Fibroblast of skin of back (primary cell): ENCODE results near the gene JHY.

Experiments used
- DNase-seq: peaks from one replicate; pipeline ENCODE4 v3.0.0-alpha.2; 2013

JHY gene

DNA sequence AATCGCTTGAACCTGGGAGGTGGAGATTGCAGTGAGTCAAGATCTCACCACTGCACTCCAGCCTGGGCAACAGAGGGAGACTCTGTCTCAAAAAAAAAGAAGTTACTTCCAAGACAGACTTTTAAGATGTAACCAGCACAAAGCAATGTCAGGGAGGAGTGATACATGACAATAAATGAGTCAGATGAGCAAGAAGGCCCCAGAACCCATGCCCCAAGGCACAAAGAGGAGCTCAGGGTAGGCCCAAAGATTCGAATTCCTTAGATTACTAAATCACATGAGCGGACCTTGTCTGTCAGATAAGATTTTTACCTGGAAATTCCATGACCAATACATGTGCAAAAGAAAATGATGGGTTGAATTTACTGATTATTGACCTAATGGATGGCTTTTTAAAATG lies 10.5 kb upstream of the JHY start:
- DNase-seq: no peak

DNA sequence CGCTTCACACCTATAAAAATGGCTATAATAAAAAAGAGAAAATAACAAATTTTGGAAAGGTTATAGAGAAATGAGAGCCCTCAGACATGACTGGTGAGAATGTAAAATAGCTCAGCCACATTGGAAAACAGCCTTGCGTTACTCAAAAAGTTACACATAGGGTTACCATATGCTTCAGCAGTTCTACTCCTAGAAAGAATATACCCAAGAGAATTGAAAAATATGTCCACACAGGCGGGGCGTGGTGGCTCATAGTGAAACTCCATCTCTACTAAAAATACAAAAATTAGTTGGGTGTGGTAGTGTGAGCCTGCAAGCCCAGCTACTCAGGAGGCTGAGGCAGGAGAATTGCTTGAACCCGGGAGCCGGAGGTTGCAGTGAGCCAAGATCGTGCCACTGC lies 7.6 kb upstream of the JHY start:
- peak; percentile 17 for DNase-seq

GRCh38 chr11:122877732-122878131 lies 4.8 kb upstream of the JHY start:
- no peak for DNase-seq

DNA sequence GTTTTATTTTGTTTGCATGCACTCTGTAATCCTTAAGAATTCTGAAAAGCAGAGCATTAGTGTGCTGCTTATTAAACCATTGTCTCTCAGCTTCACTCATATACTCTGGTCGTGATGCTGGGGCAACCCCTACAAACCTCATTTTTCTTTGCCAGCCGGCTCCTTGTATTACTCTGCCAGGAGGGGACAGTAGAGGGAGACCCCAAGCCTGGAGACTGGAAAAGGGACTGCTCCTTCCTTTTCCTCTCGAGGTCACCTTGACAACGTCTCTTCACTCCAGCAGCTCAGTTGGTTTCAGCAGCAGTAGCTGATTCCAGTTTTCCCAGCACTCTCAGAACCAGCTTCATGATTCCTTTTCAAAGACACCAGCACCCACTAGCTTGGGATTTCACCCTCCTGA lies 2.8 kb upstream of the JHY start:
- no peak for DNase-seq

- DNase-seq: peak; percentile 30
Observed at GRCh38 chr11:122882857-122883645, 492 bp downstream of the JHY start.

GRCh38 chr11:122883646-122883979 lies 1.1 kb downstream of the JHY start:
- peak; percentile 88 for DNase-seq

GRCh38 chr11:122888162-122888561 lies 5.6 kb downstream of the JHY start:
- DNase-seq: no peak

- no peak for DNase-seq
Observed at GRCh38 chr11:122893131-122893530, 10.6 kb downstream of the JHY start.

DNA sequence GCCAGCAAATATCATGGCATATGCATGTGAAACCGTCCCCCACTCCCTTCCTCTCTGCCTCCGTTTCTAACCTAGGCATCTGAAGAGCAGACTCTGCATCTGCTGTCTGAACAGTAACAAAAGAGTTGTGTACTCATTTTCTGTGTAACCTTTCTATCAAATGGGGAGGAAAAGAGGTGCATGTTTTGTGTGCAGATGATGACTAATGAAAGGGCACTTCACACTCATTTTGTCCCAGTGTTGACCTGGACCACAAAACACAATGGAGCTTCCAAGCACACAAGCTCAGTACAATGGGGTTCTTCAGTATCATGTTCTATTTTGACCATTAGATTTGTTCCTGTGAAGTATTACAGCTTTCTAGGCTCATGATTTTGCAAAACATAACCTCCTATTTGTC lies 13.0 kb downstream of the JHY start:
- DNase-seq: no peak

DNA sequence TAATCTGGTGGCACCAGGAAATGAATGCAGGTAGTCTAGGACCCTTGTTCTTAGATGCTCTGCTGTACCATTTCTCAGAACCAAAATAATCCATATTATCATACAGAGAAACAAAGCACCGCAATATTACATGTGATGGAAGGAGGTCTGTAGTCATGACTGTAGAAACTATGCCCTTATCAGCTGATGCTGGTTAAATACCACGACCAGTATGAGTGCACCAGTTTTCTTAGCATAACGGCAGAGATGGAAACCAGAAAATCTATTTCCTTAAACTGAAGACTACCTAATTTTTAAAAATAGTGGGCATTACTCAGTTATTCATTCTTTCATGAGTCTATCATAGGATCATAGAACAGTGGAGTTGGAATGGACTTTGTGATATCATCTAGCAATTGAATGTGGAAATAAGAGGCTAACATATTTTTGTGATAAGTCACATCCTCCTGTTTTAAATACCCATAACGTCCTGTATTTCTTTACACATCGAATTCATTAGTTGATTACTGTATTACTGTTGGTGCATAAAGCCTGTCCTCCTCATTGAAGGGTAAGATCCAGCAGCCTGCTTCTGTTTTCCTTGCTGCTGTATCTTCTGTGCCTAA lies 15.1 kb downstream of the JHY start:
- DNase-seq: peak; percentile 72

- no peak for DNase-seq
Observed at GRCh38 chr11:122898799-122899198, 16.2 kb downstream of the JHY start.

DNA sequence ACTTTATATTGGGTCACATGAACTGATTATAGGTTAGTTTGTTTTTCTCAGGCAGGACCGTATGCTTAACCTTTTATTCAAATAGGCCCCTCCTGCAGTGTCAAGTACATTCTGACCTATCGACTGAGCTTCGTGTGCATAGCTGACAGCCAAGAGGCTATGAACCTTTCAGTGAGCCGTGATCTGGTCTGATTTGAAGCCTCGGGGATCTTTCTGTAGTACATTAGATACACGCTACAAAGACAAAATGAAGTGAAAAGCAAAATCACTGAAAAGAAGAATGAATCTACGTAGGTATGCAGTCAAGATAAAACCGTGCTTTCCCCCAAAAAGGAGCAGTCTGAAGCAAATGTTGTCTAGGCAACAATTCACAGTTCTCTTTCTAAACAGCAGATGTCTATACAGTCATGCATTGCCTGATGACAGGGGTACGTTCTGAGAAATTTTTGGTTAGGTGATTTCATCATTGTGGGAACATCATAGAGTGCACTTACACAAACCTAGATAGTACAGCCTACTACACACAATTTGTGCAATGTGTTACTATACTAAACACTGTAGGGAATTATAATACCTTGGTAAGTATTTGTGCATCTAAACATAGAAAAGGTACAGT lies 18.1 kb downstream of the JHY start:
- no peak for DNase-seq

- no peak for DNase-seq
Observed at GRCh38 chr11:122902951-122903350, 20.4 kb downstream of the JHY start.

DNA sequence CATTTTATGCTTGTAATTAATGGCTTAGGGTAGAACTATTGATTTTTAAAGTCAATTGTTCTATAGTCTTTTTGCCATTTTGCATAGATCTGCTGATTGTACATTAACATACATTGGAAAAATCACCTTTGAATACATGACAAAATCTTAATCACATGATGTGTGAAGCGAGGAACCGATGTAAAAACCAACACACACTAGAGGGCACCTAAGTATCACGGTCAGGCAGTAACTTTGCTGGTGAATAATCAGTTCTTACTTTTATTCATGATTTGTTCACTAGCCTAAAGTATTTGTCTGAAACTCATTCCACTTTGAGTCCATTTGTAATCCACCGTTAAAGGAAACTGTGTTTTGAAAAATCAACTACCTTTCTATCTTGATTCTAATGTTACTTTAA lies 28.2 kb downstream of the JHY start:
- peak; percentile 11 for DNase-seq

GRCh38 chr11:122917311-122917710 lies 34.8 kb downstream of the JHY start:
- no peak for DNase-seq

DNA sequence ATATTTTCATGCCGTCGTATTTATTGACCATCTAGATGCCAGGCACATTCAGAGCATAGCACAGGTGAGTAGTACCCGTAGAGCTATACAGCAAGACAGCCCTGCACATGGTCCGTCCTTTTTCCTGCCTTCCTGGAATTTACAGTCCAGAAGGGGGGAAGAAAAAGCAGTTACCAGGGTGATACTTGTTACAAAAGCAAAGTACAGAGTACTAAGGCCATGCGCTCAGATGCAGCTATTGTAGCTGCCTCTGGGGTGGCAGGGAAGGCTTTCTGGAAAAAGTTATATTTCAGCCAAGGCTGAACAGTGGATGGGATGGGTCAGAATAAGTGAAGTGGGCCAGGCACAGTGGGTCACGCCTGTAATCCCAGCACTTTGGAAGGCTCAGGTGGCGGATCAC lies 36.2 kb downstream of the JHY start:
- no peak for DNase-seq

DNA sequence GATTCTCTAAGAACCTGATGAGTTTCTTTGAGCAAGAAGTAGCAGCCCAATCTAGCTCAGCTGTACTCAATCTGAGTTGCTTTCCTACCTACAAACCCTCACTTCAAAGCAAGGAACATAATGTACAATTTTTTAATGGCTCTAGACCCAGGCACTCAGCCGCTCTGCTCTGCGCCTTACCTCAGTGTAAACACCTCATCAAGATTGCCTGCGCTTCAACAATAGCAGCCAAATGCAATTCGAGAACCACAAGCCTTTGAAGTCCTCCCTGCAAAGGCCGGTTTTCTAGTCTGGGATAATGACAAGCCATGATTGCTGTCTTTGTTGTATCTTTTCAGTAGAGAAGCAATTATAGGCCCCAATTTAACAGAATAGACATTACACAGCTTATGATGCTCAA lies 38.0 kb downstream of the JHY start:
- no peak for DNase-seq

GRCh38 chr11:122922893-122923292 lies 40.3 kb downstream of the JHY start:
- no peak for DNase-seq

DNA sequence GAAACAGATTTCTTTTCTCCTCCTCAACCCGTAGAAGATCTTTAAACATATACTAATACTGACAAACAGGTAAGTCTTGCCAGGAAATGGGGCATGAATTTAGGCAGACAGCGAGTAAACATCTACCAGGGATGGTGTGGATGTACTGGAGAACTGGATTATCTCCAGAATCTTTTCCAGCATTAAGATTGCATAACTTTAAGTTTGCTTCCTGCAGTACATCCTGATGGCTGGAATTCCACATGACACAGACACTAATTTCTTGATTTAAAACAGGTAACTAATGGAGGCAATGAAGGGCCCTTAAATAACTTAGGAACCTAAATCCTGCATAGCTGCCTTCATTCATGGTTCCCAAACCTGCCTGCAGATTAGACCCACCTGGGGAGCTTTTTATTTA lies 40.7 kb downstream of the JHY start:
- no peak for DNase-seq

DNA sequence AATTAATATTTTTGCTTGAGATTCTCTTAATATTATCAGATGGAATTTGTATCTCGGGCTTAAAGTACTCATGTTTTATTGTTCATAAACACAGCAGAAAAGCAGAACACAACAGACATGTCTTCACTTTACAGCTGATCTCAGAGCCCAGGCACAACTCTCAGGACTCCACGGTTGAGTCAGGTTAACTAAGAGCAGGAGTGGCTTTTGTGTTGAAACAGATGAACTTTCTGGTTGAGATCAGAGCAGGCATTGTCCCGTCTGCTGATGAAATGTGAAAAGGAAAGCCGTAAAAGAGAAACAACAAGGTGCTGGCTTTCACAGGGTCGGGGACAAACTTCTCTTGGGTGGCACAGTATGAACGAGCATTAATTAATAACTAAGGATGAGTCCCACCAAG lies 49.0 kb downstream of the JHY start:
- DNase-seq: no peak

DNA sequence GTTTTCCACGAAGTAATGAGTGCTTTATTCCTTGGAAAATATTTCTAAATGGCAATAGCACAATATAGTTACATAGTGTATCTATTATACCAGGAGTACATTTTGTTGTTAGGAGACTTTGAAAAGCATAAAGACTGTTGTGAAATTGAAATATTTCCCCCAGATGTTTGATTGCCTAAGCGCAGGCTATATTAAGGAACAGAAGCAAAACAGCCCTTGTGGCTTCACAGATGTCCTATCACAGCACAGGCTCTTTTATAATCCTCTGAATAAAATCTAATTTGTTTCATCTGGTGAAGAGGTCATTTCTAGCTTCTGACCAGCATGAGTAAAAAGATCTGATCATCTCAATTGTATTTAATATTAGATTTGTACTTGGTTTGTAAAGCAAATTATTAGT lies 50.9 kb downstream of the JHY start:
- DNase-seq: no peak

- DNase-seq: no peak
Observed at GRCh38 chr11:122937983-122938382, 55.4 kb downstream of the JHY start.

DNA sequence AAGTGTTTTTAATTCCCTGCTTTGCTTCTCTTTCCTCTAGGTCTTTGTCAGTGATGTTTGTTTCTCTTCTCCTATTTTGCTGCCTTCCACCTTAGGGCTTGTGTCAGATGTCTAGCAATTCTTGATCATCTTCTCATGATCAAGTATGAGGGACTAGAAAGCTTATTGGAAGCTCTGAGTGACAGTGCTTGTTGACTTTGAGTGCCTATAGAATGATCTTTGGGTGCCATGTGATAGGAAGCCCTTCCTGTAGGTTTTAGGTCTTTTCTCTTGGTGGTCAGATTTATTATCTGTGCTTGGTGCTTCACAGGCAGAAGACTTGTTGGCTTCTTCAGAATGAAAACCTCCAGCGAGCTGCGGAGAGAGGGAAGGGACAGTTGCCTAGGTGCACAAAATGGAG lies 56.0 kb downstream of the JHY start:
- DNase-seq: no peak

GRCh38 chr11:122951211-122951610 lies 68.7 kb downstream of the JHY start:
- DNase-seq: no peak
